GM23338 (cell line): Measurements from ENCODE around the gene LNP1. TPM values are rescaled to one million over a fixed set of nuclear protein-coding genes. Genes with fewer than 3 reads are reported as not detected.
A peak's percentile ranks its signal among the peaks of the same experiment; 100 is the strongest.

Experiments used
- ATAC-seq: fragments of 200-7000 bp; cut with Tn5 transposase; 3 replicates; pipeline ENCODE4 v1.9.1; 2020
- DNase-seq: peaks from one replicate; pipeline ENCODE4 v3.0.0-alpha.2; 2015; ENCODE audit warnings: low spot score
- H2AFZ ChIP-seq: fragments of 200-600 bp; sonication (generic); 2 replicates; pipeline ENCODE4 v1.8.0; 2016; ENCODE audit warnings: antibody characterized with exemption, mild to moderate bottlenecking, moderate library complexity
- H3F3A ChIP-seq: fragments of 200-600 bp; sonication (generic); replicated peaks from 2 replicates; pipeline ENCODE4 v1.8.0; 2017; ENCODE audit warnings: antibody characterized with exemption, mixed run types, low read depth
- H3K27ac ChIP-seq: fragments of 200-600 bp; sonication (generic); 2 replicates; pipeline ENCODE4 v1.6.1; 2016; ENCODE audit warnings: low read depth
- H3K27me3 ChIP-seq: fragments of 200-600 bp; sonication (generic); 2 replicates; pipeline ENCODE4 v1.8.0; 2016; ENCODE audit warnings: mild to moderate bottlenecking, mixed run types, moderate library complexity; ENCODE audit not compliant: insufficient read depth
- H3K36me3 ChIP-seq: fragments of 200-600 bp; sonication (generic); 2 replicates; pipeline ENCODE4 v1.8.0; 2016; ENCODE audit warnings: mild to moderate bottlenecking; ENCODE audit not compliant: insufficient read depth
- H3K4me1 ChIP-seq: fragments of 200-600 bp; sonication (generic); 2 replicates; pipeline ENCODE4 v1.8.0; 2016; ENCODE audit warnings: mild to moderate bottlenecking, moderate library complexity; ENCODE audit not compliant: insufficient read depth
- H3K4me2 ChIP-seq: fragments of 200-600 bp; sonication (generic); 2 replicates; pipeline ENCODE4 v1.7.1; 2017; ENCODE audit warnings: mixed run types
- H3K4me3 ChIP-seq: fragments of 200-600 bp; sonication (generic); 2 replicates; pipeline ENCODE4 v1.6.1; 2016; ENCODE audit warnings: mixed run types
- H3K79me2 ChIP-seq: fragments of 200-600 bp; sonication (generic); replicated peaks from 2 replicates; pipeline ENCODE4 v1.8.0; 2017; ENCODE audit warnings: mild to moderate bottlenecking; ENCODE audit not compliant: insufficient read depth
- H3K9me2 ChIP-seq: fragments of 200-600 bp; sonication (generic); 2 replicates; pipeline ENCODE4 v1.8.0; 2017; ENCODE audit not compliant: insufficient read depth
- H4K20me1 ChIP-seq: fragments of 200-600 bp; sonication (generic); replicated peaks from 2 replicates; pipeline ENCODE4 v1.8.0; 2017; ENCODE audit warnings: mild to moderate bottlenecking; ENCODE audit not compliant: insufficient read depth
- H3K27ac Mint-ChIP-seq: 2 replicates; pipeline ENCODE4 v1.8.0; 2020; ENCODE audit warnings: inconsistent platforms, mild to moderate bottlenecking, moderate library complexity, mixed read lengths
- H3K27me3 Mint-ChIP-seq: 3 replicates; pipeline ENCODE4 v1.8.0; 2022; ENCODE audit warnings: low read depth, mild to moderate bottlenecking, moderate library complexity, mixed read lengths, inconsistent platforms; ENCODE audit not compliant: insufficient read depth, poor library complexity
- H3K36me3 Mint-ChIP-seq: 3 replicates; pipeline ENCODE4 v1.8.0; 2021; ENCODE audit warnings: low read depth, mild to moderate bottlenecking, inconsistent platforms, moderate library complexity, mixed read lengths
- H3K4me1 Mint-ChIP-seq: 3 replicates; pipeline ENCODE4 v1.8.0; 2020; ENCODE audit warnings: mild to moderate bottlenecking, inconsistent platforms, mixed read lengths
- H3K4me3 Mint-ChIP-seq: 3 replicates; pipeline ENCODE4 v1.8.0; 2021; ENCODE audit warnings: moderate library complexity, mild to moderate bottlenecking, inconsistent platforms, mixed read lengths
- H3K9me3 Mint-ChIP-seq: 3 replicates; pipeline ENCODE4 v1.8.0; 2020; ENCODE audit warnings: moderate library complexity, mild to moderate bottlenecking, inconsistent platforms, mixed read lengths
- CREB1 ChIP-seq: fragments of 250-450 bp; sonication (Bioruptor Pico); IDR thresholded peaks from 2 replicates; pipeline ENCODE4 v1.5.0; 2020; ENCODE audit warnings: low read depth, mild to moderate bottlenecking, moderate library complexity
- JUNB ChIP-seq: IDR thresholded peaks from one replicate; pipeline ENCODE4 v1.6.1; 2016; ENCODE audit warnings: antibody characterized with exemption; ENCODE audit not compliant: unreplicated experiment
- NANOG ChIP-seq: IDR thresholded peaks from 2 replicates; pipeline ENCODE4 v1.6.1; 2016; ENCODE audit warnings: antibody characterized with exemption, borderline replicate concordance
- POLR2AphosphoS5 ChIP-seq: IDR thresholded peaks from 2 replicates; pipeline ENCODE4 v1.6.1; 2016; ENCODE audit warnings: antibody characterized with exemption, low read depth
- STAT1 ChIP-seq: IDR thresholded peaks from one replicate; pipeline ENCODE4 v1.6.1; 2016; ENCODE audit warnings: antibody characterized with exemption; ENCODE audit not compliant: unreplicated experiment
- ZNF114 ChIP-seq: fragments of 250-450 bp; sonication (Bioruptor Pico); IDR thresholded peaks from 2 replicates; pipeline ENCODE4 v1.5.0; 2020; ENCODE audit warnings: mild to moderate bottlenecking, moderate library complexity
- polyA plus RNA-seq: library from polyadenylated mRNA; unstranded; fragments of >200 nt; fragmentation: Nextera tagmentation; extraction: Ambion mirVana; gene quantifications from 2 replicates; pipeline ENCODE4 v1.2.1, GENCODE V29; 2016
- total RNA-seq: library from RNA; depleted of rRNA; stranded (reverse); fragments of >200 nt; shearing (Covaris generic); gene quantifications from 2 replicates; pipeline ENCODE4 v1.2.3, GENCODE V29; 2014
- TF ChIP-seq, protein P1 (sequence below): fragments of 250-450 bp; sonication (Bioruptor Pico); IDR thresholded peaks from 2 replicates; pipeline ENCODE4 v1.5.0; 2020; ENCODE audit warnings: mild to moderate bottlenecking, moderate library complexity
- TF ChIP-seq, protein P2 (sequence below): IDR thresholded peaks from one replicate; pipeline ENCODE4 v1.6.1; 2018; ENCODE audit warnings: antibody characterized with exemption; ENCODE audit not compliant: unreplicated experiment
- TF ChIP-seq, protein P3 (sequence below), 2 experiments: fragments of 200-600 bp in 1 of 2; sonication (generic) in 1 of 2; conservative IDR thresholded peaks; 2 replicates each; pipeline versions ENCODE4 v1.5.1 to v1.6.1; 2016 to 2017; ENCODE audit warnings: antibody characterized with exemption in 2 of 2, low read depth in 2 of 2, mild to moderate bottlenecking in 2 of 2, moderate library complexity in 1 of 2
- TF ChIP-seq, protein P4 (sequence below): IDR thresholded peaks from 2 replicates; pipeline ENCODE4 v1.6.1; 2016; ENCODE audit warnings: antibody characterized with exemption

The LNP1 gene
- total and polyA plus RNA-seq, 2 experiments from 2014 or later: 4.7 to 6.7 TPM

DNA sequence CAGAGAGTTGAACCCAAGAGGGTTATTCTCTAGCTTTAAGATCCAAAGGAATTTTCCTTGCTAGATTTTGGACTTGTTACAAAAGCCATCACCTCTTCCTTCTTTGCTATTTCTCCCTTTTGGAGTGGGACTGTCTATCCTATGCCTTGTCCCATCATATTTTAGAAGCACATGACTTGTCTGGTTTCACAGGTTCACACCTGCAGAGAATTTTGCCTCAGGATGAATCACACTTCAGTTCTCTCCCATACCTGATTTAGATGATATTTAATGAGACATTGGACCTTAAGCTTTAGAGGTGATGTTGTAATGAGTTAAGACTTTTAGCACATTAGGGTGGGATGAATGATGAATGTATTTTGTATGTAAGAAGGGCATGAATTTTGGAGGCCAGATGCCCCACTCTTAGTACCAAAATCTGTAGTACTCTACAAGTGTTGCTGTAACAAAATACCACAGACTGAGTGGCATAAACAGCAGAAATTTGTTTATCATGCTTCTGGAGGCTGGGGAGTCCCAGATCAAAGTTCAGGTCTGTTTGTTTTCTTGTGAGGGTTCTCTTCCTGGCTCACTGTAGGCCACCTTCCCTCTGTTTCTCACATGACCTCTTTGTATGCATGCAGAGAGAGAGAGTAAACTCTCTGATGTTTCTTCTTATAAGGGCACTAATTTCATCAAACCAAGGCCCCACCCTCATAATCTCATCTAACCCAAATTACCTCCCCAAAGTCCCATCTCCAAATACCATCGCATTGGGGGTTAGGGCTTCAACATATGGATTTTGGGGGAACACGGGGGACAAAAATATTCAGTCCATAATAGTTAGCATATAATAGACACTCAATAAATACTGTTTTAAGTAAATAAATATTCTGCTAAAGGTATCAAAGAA, 10.0 kb downstream of the LNP1 start (continued):
- TF ChIP-seq, protein P1, sequence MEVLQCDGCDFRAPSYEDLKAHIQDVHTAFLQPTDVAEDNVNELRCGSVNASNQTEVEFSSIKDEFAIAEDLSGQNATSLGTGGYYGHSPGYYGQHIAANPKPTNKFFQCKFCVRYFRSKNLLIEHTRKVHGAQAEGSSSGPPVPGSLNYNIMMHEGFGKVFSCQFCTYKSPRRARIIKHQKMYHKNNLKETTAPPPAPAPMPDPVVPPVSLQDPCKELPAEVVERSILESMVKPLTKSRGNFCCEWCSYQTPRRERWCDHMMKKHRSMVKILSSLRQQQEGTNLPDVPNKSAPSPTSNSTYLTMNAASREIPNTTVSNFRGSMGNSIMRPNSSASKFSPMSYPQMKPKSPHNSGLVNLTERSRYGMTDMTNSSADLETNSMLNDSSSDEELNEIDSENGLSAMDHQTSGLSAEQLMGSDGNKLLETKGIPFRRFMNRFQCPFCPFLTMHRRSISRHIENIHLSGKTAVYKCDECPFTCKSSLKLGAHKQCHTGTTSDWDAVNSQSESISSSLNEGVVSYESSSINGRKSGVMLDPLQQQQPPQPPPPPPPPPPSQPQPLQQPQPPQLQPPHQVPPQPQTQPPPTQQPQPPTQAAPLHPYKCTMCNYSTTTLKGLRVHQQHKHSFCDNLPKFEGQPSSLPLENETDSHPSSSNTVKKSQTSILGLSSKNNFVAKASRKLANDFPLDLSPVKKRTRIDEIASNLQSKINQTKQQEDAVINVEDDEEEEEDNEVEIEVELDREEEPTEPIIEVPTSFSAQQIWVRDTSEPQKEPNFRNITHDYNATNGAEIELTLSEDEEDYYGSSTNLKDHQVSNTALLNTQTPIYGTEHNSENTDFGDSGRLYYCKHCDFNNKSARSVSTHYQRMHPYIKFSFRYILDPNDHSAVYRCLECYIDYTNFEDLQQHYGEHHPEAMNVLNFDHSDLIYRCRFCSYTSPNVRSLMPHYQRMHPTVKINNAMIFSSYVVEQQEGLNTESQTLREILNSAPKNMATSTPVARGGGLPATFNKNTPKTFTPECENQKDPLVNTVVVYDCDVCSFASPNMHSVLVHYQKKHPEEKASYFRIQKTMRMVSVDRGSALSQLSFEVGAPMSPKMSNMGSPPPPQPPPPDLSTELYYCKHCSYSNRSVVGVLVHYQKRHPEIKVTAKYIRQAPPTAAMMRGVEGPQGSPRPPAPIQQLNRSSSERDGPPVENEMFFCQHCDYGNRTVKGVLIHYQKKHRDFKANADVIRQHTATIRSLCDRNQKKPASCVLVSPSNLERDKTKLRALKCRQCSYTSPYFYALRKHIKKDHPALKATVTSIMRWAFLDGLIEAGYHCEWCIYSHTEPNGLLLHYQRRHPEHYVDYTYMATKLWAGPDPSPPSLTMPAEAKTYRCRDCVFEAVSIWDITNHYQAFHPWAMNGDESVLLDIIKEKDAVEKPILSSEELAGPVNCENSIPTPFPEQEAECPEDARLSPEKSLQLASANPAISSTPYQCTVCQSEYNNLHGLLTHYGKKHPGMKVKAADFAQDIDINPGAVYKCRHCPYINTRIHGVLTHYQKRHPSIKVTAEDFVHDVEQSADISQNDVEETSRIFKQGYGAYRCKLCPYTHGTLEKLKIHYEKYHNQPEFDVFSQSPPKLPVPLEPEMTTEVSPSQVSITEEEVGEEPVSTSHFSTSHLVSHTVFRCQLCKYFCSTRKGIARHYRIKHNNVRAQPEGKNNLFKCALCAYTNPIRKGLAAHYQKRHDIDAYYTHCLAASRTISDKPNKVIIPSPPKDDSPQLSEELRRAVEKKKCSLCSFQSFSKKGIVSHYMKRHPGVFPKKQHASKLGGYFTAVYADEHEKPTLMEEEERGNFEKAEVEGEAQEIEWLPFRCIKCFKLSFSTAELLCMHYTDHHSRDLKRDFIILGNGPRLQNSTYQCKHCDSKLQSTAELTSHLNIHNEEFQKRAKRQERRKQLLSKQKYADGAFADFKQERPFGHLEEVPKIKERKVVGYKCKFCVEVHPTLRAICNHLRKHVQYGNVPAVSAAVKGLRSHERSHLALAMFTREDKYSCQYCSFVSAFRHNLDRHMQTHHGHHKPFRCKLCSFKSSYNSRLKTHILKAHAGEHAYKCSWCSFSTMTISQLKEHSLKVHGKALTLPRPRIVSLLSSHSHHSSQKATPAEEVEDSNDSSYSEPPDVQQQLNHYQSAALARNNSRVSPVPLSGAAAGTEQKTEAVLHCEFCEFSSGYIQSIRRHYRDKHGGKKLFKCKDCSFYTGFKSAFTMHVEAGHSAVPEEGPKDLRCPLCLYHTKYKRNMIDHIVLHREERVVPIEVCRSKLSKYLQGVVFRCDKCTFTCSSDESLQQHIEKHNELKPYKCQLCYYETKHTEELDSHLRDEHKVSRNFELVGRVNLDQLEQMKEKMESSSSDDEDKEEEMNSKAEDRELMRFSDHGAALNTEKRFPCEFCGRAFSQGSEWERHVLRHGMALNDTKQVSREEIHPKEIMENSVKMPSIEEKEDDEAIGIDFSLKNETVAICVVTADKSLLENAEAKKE (CRISPR knock-in tag): no peak

DNA sequence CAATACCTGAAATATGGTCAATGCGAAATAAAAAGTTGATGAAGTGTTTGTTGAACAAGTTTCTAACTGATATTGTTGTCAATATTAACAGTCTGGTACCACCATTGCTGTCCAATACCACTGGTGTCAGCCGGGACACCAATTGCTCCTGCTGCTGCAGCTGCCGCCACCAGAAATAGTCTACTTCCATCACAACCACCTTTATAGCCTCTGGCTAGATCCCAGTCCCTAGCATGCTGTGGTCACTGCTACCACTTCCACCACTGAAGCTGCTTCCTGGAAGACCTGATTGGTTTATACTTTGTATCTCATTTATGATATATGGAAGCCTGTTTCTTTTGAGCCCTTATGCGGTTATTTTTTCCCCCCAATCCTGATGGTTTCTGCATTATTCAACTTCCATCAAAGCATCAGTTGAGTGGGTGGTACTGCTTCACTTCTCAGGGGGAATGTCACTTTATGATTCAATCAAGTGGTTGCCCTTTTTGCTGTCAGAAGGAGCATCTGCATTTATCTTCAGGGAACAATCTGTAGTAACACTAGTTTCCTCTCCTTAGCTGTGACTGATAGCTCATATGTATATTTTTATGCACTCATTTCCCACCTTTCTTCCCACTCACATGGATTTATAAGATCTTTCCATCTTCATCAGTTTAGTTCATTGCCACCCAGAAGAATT, 11.7 kb downstream of the LNP1 start:
- H3K9me3 Mint-ChIP-seq: peaks cover 3% of the 10 kb centered on the region; the same call in 2 of the 3 replicates
- Histone ChIP-seq H3K4me2 (peak overlapping the region; percentile 62), H3K79me2 (peaks cover 14% of the 10 kb centered on the region), H3K9me2 (no peaks in the 10 kb centered on the region), H3K36me3 (no peaks in the 10 kb centered on the region), H2AFZ (no peak overlapping the region), H3K4me3 (peak overlapping the region; percentile 0; the same call in 1 of the 2 replicates), H3F3A (0 out of 2 replicates have a peak, but pooled peaks cover 4% of the 10 kb centered on the region), H4K20me1 (0 out of 2 replicates have a peak, but pooled peaks cover 5% of the 10 kb centered on the region), H3K27me3 (no peaks in the 10 kb centered on the region), H3K27ac (no peak overlapping the region), H3K4me1 (peaks cover 38% of the 10 kb centered on the region)
- H3K4me1 Mint-ChIP-seq: peaks cover 42% of the 10 kb centered on the region
- peaks cover 36% of the 10 kb centered on the region for H3K36me3 Mint-ChIP-seq
- H3K4me3 Mint-ChIP-seq: no peak overlapping the region
- ATAC-seq (no peak), DNase-seq (no peak)
- no peak overlapping the region for H3K27ac Mint-ChIP-seq
- H3K27me3 Mint-ChIP-seq: peaks cover 1% of the 10 kb centered on the region
- TF ChIP-seq CREB1 (CRISPR knock-in tag): no peak
- TF ChIP-seq, protein P2, sequence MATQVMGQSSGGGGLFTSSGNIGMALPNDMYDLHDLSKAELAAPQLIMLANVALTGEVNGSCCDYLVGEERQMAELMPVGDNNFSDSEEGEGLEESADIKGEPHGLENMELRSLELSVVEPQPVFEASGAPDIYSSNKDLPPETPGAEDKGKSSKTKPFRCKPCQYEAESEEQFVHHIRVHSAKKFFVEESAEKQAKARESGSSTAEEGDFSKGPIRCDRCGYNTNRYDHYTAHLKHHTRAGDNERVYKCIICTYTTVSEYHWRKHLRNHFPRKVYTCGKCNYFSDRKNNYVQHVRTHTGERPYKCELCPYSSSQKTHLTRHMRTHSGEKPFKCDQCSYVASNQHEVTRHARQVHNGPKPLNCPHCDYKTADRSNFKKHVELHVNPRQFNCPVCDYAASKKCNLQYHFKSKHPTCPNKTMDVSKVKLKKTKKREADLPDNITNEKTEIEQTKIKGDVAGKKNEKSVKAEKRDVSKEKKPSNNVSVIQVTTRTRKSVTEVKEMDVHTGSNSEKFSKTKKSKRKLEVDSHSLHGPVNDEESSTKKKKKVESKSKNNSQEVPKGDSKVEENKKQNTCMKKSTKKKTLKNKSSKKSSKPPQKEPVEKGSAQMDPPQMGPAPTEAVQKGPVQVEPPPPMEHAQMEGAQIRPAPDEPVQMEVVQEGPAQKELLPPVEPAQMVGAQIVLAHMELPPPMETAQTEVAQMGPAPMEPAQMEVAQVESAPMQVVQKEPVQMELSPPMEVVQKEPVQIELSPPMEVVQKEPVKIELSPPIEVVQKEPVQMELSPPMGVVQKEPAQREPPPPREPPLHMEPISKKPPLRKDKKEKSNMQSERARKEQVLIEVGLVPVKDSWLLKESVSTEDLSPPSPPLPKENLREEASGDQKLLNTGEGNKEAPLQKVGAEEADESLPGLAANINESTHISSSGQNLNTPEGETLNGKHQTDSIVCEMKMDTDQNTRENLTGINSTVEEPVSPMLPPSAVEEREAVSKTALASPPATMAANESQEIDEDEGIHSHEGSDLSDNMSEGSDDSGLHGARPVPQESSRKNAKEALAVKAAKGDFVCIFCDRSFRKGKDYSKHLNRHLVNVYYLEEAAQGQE: no peak
- TF ChIP-seq, protein P3, sequence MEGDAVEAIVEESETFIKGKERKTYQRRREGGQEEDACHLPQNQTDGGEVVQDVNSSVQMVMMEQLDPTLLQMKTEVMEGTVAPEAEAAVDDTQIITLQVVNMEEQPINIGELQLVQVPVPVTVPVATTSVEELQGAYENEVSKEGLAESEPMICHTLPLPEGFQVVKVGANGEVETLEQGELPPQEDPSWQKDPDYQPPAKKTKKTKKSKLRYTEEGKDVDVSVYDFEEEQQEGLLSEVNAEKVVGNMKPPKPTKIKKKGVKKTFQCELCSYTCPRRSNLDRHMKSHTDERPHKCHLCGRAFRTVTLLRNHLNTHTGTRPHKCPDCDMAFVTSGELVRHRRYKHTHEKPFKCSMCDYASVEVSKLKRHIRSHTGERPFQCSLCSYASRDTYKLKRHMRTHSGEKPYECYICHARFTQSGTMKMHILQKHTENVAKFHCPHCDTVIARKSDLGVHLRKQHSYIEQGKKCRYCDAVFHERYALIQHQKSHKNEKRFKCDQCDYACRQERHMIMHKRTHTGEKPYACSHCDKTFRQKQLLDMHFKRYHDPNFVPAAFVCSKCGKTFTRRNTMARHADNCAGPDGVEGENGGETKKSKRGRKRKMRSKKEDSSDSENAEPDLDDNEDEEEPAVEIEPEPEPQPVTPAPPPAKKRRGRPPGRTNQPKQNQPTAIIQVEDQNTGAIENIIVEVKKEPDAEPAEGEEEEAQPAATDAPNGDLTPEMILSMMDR (conservative IDR thresholded peaks at IDR 0.05; ENCODE audit: low read depth in 2 of 2): no peak
- TF ChIP-seq ZNF114 (CRISPR knock-in tag): no peak
- no peak for TF ChIP-seq POLR2AphosphoS5
- TF ChIP-seq, protein P4, sequence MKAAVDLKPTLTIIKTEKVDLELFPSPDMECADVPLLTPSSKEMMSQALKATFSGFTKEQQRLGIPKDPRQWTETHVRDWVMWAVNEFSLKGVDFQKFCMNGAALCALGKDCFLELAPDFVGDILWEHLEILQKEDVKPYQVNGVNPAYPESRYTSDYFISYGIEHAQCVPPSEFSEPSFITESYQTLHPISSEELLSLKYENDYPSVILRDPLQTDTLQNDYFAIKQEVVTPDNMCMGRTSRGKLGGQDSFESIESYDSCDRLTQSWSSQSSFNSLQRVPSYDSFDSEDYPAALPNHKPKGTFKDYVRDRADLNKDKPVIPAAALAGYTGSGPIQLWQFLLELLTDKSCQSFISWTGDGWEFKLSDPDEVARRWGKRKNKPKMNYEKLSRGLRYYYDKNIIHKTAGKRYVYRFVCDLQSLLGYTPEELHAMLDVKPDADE: no peak
- TF ChIP-seq STAT1: no peak
- TF ChIP-seq JUNB: no peak
- TF ChIP-seq NANOG: no peak
